ENCODE measurements around the gene NCAPD2. TPM values are rescaled to one million over a fixed set of nuclear protein-coding genes. Genes with fewer than 3 reads are reported as not detected.

The NCAPD2 gene
- total and polyA plus RNA-seq, 7 experiments from 2014 or later, result 24.4 to 121 (median 38.4) TPM

DNA sequence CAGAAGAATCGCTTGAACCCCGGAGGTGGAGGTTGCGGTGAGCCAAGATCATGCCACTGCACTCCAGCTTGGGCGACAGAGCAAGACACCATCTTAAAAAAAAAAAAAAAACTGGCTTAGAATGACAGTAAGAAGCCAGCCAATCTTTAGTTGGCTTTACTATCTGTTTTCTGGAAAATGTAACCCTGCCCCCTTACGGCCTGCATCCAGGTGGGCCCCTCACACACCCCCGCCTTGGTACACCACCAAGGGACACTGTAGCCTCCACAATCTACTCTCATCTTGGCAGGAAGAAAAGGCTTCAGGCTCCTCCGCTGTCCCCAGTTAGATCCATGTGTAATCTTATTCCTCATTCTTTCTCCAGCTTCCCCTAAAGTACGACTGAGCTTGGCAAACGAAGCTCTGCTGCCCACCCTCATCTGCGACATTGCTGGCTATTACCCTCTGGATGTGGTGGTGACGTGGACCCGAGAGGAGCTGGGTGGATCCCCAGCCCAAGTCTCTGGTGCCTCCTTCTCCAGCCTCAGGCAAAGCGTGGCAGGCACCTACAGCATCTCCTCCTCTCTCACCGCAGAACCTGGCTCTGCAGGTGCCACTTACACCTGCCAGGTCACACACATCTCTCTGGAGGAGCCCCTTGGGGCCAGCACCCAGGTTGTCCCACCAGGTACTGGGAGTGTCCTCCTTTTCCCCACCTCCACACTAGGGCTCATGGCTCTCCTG, 35.5 kb upstream of the NCAPD2 start:
- intact Hi-C loops (cut with micrococcal nuclease), result no loop called here

DNA sequence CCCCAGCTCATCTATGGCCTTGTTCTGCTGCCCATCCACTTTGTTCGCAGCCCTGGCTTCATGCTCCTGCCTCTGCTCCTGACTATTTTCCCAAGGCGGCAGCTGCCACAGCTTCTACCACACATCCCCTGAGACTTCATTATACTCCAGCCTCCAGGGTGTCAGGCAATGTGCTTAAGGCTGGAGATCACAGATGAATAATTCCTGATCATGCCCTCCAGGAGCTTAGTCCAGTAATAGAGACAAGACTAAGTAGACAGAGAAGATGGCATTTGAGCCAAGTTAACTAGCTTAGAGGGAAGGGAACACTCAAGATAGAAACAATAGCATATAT, 34.9 kb upstream of the NCAPD2 start:
- ChIA-PET CTCF (interaction anchor here (0.9 to 2.5 kb wide), 5 partner anchors 10 to 35 kb away, joined by 3 to 8 read pairs (median 4); no protein-coding TSS in a partner anchor), POLR2A (interaction anchor here (1.2 to 16.5 kb wide), 6 partner anchors 12 to 122 kb away, joined by 5 to 726 read pairs (median 85); partner anchors contain the start of genes CD27, MRPL51, TAPBPL and VAMP1)
- H3K4me1 ChIP-seq (ENCODE audit: control insufficient read depth in 2 of 2, insufficient read depth in 2 of 2, low read length in 2 of 2), result peaks cover 46 to 70% of the 10 kb centered on the region in 2 donors
- Mint-ChIP-seq H3K9me3 (no peaks in the 10 kb centered on the region), H3K27me3 (no peaks in the 10 kb centered on the region), H3K27ac (peak overlapping the region; percentile 76 to 99 (median 95)), H3K4me1 (peaks cover 54 to 94% (median 81%) of the 10 kb centered on the region in 7 donors), H3K36me3 (peaks cover 19 to 69% (median 48%) of the 10 kb centered on the region in 5 donors), H3K4me3 (peak overlapping the region in 7 of 10 donors; percentile 37 to 66 (median 57))
- no peak overlapping the region for H3K4me3 ChIP-seq (ENCODE audit: low read length)
- no peak for ATAC-seq
- H3K36me3 ChIP-seq (ENCODE audit: control insufficient read depth in 2 of 3, insufficient read depth in 3 of 3, low read length in 3 of 3), result peaks cover 3 to 52% (median 28%) of the 10 kb centered on the region in 3 experiments
- intact Hi-C loops (cut with micrococcal nuclease), result no loop called here
- H3K27ac ChIP-seq (ENCODE audit: low read depth, low read length), result peak overlapping the region; percentile 58
- no peaks in the 10 kb centered on the region for H3K27me3 ChIP-seq (ENCODE audit: control insufficient read depth in 2 of 2, insufficient read depth in 2 of 2, low read length in 2 of 2)
- H3K9me3 ChIP-seq (ENCODE audit: control insufficient read depth in 2 of 3, low read length in 3 of 3), result no peaks in the 10 kb centered on the region
- no peak for DNase-seq

More for the DNA sequence above, 35.5 kb upstream of the NCAPD2 start:
- Mint-ChIP-seq H3K27me3 (no peaks in the 10 kb centered on the region), H3K4me1 (peaks cover 54 to 92% (median 78%) of the 10 kb centered on the region in 7 donors), H3K36me3 (peaks cover 19 to 69% (median 48%) of the 10 kb centered on the region in 5 donors), H3K27ac (peak overlapping the region; percentile 76 to 99 (median 95)), H3K9me3 (no peaks in the 10 kb centered on the region), H3K4me3 (peak overlapping the region in 7 of 10 donors; percentile 8 to 66 (median 39))
- H3K27ac ChIP-seq (ENCODE audit: low read depth, low read length), result peak overlapping the region; percentile 58
- ATAC-seq, result no peak
- H3K9me3 ChIP-seq (ENCODE audit: control insufficient read depth in 2 of 3, low read length in 3 of 3), result no peaks in the 10 kb centered on the region
- peaks cover 3 to 54% (median 28%) of the 10 kb centered on the region in 3 experiments for H3K36me3 ChIP-seq (ENCODE audit: control insufficient read depth in 2 of 3, insufficient read depth in 3 of 3, low read length in 3 of 3)
- H3K4me1 ChIP-seq (ENCODE audit: control insufficient read depth in 2 of 2, insufficient read depth in 2 of 2, low read length in 2 of 2), result peaks cover 46 to 70% of the 10 kb centered on the region in 2 donors
- POLR2A ChIA-PET, result interaction anchor here (0.6 to 16.5 kb wide), 9 partner anchors 12 to 634 kb away, joined by 3 to 726 read pairs (median 8); partner anchors contain the start of genes C1R, CD27, MRPL51 and TAPBPL
- no peaks in the 10 kb centered on the region for H3K27me3 ChIP-seq (ENCODE audit: control insufficient read depth in 2 of 2, insufficient read depth in 2 of 2, low read length in 2 of 2)
- DNase-seq, result no peak
- no peak overlapping the region for H3K4me3 ChIP-seq (ENCODE audit: low read length)
- CTCF ChIA-PET, result interaction anchor here (0.9 to 1.8 kb wide), 4 partner anchors 31 to 78 kb away, joined by 3 to 6 read pairs (median 4); no protein-coding TSS in a partner anchor

DNA sequence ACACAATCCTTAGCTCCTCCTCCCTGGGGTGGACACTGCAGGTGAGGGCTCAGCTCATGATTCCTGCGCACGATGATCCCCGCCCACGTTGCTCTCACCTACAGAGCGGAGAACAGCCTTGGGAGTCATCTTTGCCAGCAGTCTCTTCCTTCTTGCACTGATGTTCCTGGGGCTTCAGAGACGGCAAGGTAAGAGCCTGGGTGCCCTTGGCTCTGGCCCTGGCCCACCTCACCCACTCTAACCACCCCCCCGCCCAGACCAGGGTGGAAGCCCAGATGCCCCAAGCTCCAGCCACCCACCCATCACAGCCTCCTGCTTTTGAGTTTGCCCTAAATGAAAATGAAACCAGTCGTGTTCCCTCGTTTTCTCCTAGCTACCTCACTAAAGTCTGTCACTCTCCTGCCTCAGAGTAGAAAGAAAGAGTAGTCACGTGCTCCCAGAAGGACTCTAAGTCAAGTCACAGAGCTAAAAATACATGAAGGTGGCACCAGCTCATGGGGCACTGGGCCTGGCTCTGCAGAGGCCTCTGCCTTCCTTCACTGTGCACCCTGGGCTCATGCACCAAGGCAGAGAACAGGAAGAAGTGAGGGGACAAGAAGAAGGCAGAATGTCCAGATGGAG, 33.0 kb upstream of the NCAPD2 start:
- peak overlapping the region; percentile 54 for H3K4me3 ChIP-seq (ENCODE audit: low read length)
- ChIA-PET POLR2A (interaction anchor here (0.6 to 16.5 kb wide), 15 partner anchors 10 to 138 kb away, joined by 3 to 726 read pairs (median 19); partner anchors contain the start of genes CD27, GAPDH, MRPL51 and TAPBPL), CTCF (interaction anchor here (1.0 to 6.8 kb wide), 10 partner anchors 9 to 319 kb away, joined by 3 to 201 read pairs (median 7); partner anchors contain the start of genes CD27, TAPBPL and VAMP1)
- peak overlapping the region; percentile 93 for H3K27ac ChIP-seq (ENCODE audit: low read depth, low read length)
- Mint-ChIP-seq H3K27me3 (no peaks in the 10 kb centered on the region), H3K4me1 (peaks cover 63 to 95% (median 83%) of the 10 kb centered on the region in 7 donors), H3K27ac (peak overlapping the region; percentile 95 to 99 (median 98)), H3K4me3 (peak overlapping the region; percentile 74 to 89 (median 85)), H3K36me3 (peaks cover 19 to 78% (median 54%) of the 10 kb centered on the region in 5 donors), H3K9me3 (no peaks in the 10 kb centered on the region)
- peaks cover 53 to 74% of the 10 kb centered on the region in 2 donors for H3K4me1 ChIP-seq (ENCODE audit: control insufficient read depth in 2 of 2, insufficient read depth in 2 of 2, low read length in 2 of 2)
- no peaks in the 10 kb centered on the region for H3K9me3 ChIP-seq (ENCODE audit: control insufficient read depth in 2 of 3, low read length in 3 of 3)
- intact Hi-C loops (cut with micrococcal nuclease), result loop anchor here (1.0 to 5.0 kb wide), 5 partner anchors 9 to 292 kb away; partner anchors contain the start of genes TAPBPL (in 2 of the 2), CD27 (in 1 of the 2), IFFO1 (in 1 of the 2) and MLF2 (in 1 of the 2)
- no peaks in the 10 kb centered on the region for H3K27me3 ChIP-seq (ENCODE audit: control insufficient read depth in 2 of 2, insufficient read depth in 2 of 2, low read length in 2 of 2)
- peaks cover 17 to 48% (median 28%) of the 10 kb centered on the region in 3 experiments for H3K36me3 ChIP-seq (ENCODE audit: control insufficient read depth in 2 of 3, insufficient read depth in 3 of 3, low read length in 3 of 3)
- ATAC-seq, result peak; percentile 12
- DNase-seq, result peak in 8 of 9 donors; percentile 37 to 74 (median 52)

DNA sequence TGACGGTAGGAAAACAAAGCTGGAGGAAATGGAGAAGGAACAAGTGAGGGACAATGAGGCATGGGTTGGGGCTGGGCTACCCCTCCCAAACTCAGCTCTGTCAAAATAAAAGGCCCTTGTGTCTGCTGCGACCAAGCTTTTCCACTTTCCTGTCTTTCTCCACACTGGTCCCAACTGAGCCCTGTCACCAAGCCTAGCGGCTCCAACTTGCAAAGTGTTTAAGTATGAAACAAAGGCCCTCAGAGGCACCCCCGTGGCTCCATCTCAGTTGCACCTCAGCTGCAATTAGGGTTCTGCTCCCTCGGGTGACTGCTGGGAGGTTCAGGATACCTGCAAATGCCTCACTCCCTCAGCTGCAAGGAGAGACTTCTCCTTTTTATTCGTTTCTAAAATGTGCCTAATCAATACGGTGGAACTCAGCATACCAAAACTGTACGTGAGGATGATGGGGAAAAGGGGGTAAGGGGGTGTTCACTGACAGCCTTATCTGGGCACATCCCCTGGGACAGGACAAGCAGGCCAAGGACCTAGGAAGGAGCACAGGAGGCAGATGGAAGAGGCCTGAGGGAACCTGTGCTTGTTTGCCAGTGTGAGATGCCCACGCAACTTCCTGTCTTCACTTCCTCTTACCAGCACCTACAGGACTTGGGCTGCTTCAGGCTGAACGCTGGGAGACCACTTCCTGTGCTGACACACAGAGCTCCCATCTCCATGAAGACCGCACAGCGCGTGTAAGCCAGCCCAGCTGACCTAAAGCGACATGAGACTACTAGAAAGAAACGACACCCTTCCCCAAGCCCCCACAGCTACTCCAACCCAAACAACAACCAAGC, 32.3 kb upstream of the NCAPD2 start:
- H3K4me1 ChIP-seq (ENCODE audit: control insufficient read depth in 2 of 2, insufficient read depth in 2 of 2, low read length in 2 of 2), result peaks cover 59 to 81% of the 10 kb centered on the region in 2 donors
- H3K4me3 Mint-ChIP-seq, result peak overlapping the region; percentile 74 to 89 (median 85)
- intact Hi-C loops (cut with micrococcal nuclease), result loop anchor here (1.0 to 5.0 kb wide), 11 partner anchors 9 to 292 kb away; partner anchors contain the start of genes CD27 (in 2 of the 2), TAPBPL (in 2 of the 2), VAMP1 (in 2 of the 2) and GAPDH (in 1 of the 2)
- peak overlapping the region; percentile 54 for H3K4me3 ChIP-seq (ENCODE audit: low read length)
- DNase-seq, result peak; percentile 41 to 91 (median 87)
- no peaks in the 10 kb centered on the region for H3K9me3 Mint-ChIP-seq
- peak overlapping the region; percentile 93 for H3K27ac ChIP-seq (ENCODE audit: low read depth, low read length)
- H3K4me1 Mint-ChIP-seq, result peaks cover 66 to 95% (median 87%) of the 10 kb centered on the region in 7 donors
- ChIA-PET POLR2A (interaction anchor here (0.6 to 16.5 kb wide), 19 partner anchors 9 to 328 kb away, joined by 3 to 726 read pairs (median 8); partner anchors contain the start of genes CD27, CD4, GAPDH and MRPL51), CTCF (interaction anchor here (0.5 to 6.8 kb wide), 17 partner anchors 9 to 319 kb away, joined by 3 to 201 read pairs (median 4); partner anchors contain the start of genes CD27, TAPBPL and VAMP1)
- H3K27ac Mint-ChIP-seq, result peak overlapping the region; percentile 95 to 99 (median 98)
- no peaks in the 10 kb centered on the region for H3K27me3 ChIP-seq (ENCODE audit: control insufficient read depth in 2 of 2, insufficient read depth in 2 of 2, low read length in 2 of 2)
- no peaks in the 10 kb centered on the region for H3K9me3 ChIP-seq (ENCODE audit: control insufficient read depth in 2 of 3, low read length in 3 of 3)
- ATAC-seq, result peak; percentile 93
- peaks cover 19 to 51% (median 32%) of the 10 kb centered on the region in 3 experiments for H3K36me3 ChIP-seq (ENCODE audit: control insufficient read depth in 2 of 3, insufficient read depth in 3 of 3, low read length in 3 of 3)
- no peaks in the 10 kb centered on the region for H3K27me3 Mint-ChIP-seq
- peaks cover 19 to 81% (median 54%) of the 10 kb centered on the region in 5 donors for H3K36me3 Mint-ChIP-seq

DNA sequence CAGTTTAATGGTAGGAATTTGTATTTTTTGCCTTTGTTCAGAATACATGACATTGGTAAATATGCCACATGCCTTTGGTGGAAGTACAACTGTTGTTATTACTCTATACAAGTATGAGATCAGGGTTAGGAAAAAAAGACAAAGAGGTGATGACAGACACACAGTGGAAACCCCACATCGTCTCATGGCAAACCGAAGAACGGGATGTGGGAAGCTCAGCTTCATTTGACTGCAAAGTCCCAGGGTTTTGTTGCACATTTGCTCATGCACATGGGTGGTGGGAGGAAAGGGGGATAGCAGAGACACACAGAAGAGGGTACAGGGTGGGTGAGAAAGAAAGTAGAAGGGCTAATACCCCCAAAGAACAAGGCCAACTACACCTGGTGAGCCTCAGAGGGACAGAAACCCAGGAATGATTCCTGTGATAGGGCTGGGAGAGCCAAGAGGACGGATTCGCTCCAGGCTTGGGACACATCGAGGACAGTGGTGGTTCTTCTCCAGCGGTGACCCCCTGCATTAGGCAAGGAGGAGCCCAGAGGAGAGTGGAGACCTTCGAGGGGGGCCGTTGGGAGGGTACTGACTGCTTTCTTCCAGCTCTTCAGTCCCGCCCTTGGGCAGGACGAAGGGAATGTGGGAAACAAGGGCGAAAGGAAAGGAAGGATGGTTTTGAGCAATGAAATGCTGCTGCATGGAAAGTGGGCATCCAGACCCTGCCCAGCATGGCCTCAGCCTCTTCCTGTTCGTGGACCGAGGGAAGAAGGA, 31.5 kb upstream of the NCAPD2 start:
- H3K4me3 Mint-ChIP-seq, result peak overlapping the region; percentile 74 to 89 (median 85)
- peak; percentile 45 for ATAC-seq
- DNase-seq, result peak in 2 of 9 donors; percentile 57 to 76
- H3K36me3 Mint-ChIP-seq, result peaks cover 14 to 83% (median 48%) of the 10 kb centered on the region in 5 donors
- ChIA-PET POLR2A (interaction anchor here (0.6 to 16.5 kb wide), 21 partner anchors 8 to 327 kb away, joined by 3 to 726 read pairs (median 7); partner anchors contain the start of genes CD27, CD4, COPS7A and GAPDH), CTCF (interaction anchor here (0.7 to 6.8 kb wide), 15 partner anchors 8 to 140 kb away, joined by 3 to 201 read pairs (median 8); partner anchors contain the start of genes CD27, GAPDH, TAPBPL and VAMP1)
- peaks cover 59 to 74% of the 10 kb centered on the region in 2 donors for H3K4me1 ChIP-seq (ENCODE audit: control insufficient read depth in 2 of 2, insufficient read depth in 2 of 2, low read length in 2 of 2)
- H3K27me3 Mint-ChIP-seq, result no peaks in the 10 kb centered on the region
- H3K36me3 ChIP-seq (ENCODE audit: control insufficient read depth in 2 of 3, insufficient read depth in 3 of 3, low read length in 3 of 3), result peaks cover 19 to 44% (median 32%) of the 10 kb centered on the region in 3 experiments
- no peaks in the 10 kb centered on the region for H3K9me3 Mint-ChIP-seq
- intact Hi-C loops (cut with micrococcal nuclease), result loop anchor here (1.0 to 5.0 kb wide), 8 partner anchors 8 to 201 kb away; partner anchors contain the start of genes VAMP1 (in 2 of the 2), CD27 (in 1 of the 2), GAPDH (in 1 of the 2) and IFFO1 (in 1 of the 2)
- H3K4me3 ChIP-seq (ENCODE audit: low read length), result peak overlapping the region; percentile 40
- H3K9me3 ChIP-seq (ENCODE audit: control insufficient read depth in 2 of 3, low read length in 3 of 3), result no peaks in the 10 kb centered on the region
- H3K27ac ChIP-seq (ENCODE audit: low read depth, low read length), result peak overlapping the region; percentile 93
- H3K4me1 Mint-ChIP-seq, result peaks cover 61 to 95% (median 88%) of the 10 kb centered on the region in 7 donors
- H3K27ac Mint-ChIP-seq, result peak overlapping the region; percentile 95 to 99 (median 98)
- H3K27me3 ChIP-seq (ENCODE audit: control insufficient read depth in 2 of 2, insufficient read depth in 2 of 2, low read length in 2 of 2), result no peaks in the 10 kb centered on the region

All from naive thymus-derived CD4-positive, alpha-beta T cell (primary cell).